ENCODE results near the gene NDUFB8.

NDUFB8 gene

GRCh38 chr10:100535715-100536353 lies 6.2 kb upstream of the NDUFB8 start, which contains the start of gene HIF1AN:
HIF1AN (plus strand) TSS chr10:100535943; CDS start chr10:100535959, 16 bp downstream.
- FAIRE-seq, result peak; percentile 62

GRCh38 chr10:100535338-100535714 lies 5.7 kb upstream of the NDUFB8 start:
- FAIRE-seq, result no peak

GRCh38 chr10:100534726-100535125 lies 5.1 kb upstream of the NDUFB8 start:
- no peak for FAIRE-seq

GRCh38 chr10:100531761-100532160 lies 2.1 kb upstream of the NDUFB8 start:
- FAIRE-seq, result no peak

DNA sequence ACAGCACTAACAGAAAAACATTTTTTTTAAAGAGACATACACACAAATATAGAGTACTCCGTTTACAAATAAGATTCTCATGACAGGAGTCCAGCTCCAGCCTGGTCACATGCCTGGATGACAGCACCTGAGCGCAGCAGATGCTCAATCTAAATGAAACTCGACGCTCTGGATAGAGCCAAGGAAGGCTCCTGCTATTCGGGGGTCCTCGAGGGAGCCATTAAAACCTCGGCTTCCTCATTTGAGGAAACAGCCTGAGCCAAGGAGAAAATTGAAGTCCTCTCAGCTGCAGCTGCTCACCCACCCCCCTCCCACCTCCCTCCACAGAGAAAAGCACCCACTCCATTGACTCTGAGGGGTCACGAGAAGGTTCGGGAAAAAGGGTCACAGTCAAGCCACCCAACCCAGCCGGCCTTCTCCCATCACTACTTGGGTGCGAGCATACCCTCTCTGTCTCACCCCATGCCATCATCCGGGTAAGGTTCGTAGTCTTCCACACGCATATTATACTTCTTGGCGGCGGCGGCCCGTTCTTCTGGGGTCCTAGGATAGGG lies 673 bp downstream of the NDUFB8 start:
- no peak for FAIRE-seq

GRCh38 chr10:100528123-100528886 lies 1.4 kb downstream of the NDUFB8 start:
- FAIRE-seq, result no peak

- FAIRE-seq, result no peak
These were observed 5.0 kb downstream of the NDUFB8 start for GRCh38 chr10:100524638-100525037.

- FAIRE-seq, result no peak
These were observed 5.5 kb downstream of the NDUFB8 start for GRCh38 chr10:100524206-100524605.

- FAIRE-seq, result no peak
These were observed 6.7 kb downstream of the NDUFB8 start for GRCh38 chr10:100522945-100523344.

- FAIRE-seq, result no peak
These were observed 7.4 kb downstream of the NDUFB8 start for GRCh38 chr10:100522107-100522801.

GRCh38 chr10:100520811-100521210 lies 8.9 kb downstream of the NDUFB8 start:
- no peak for FAIRE-seq

DNA sequence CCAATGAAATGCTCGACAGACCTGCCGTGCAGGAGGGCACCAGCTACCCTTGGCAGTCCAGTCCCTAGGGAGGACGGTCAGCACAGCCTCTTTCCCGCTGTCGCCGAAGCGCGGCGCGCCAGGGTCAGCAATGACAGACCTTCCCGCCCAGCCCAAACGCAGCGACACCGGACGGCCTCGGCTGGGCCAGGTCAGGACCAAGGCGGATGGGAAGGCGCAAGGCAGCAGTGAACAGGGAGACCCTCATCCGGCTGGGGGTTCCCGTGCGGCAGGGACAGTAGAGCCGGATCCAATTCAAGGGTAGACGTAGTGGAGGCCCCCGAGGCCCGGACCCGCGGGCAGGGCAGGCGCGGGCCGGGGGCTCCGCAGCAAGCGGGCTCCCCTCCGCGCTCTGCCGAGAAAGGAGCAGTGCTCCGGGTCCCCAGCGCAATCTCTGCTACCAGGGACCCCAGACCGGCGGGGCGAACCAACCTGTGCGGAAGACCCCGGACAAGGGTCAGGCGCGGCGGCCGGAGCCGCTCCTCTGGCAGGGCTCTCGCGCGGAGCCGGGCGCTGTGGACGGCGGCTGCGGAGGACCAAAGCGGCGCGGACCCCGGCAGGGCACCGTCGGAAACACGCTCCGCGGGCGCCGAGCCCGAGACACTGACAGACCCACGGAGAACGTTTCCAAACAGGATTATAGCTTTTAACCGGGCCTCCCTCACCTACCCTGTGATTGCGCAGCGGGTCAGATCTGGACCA lies 10.2 kb downstream of the NDUFB8 start, which contains the start of gene SEC31B:
Gene SEC31B (minus strand): TSS at position 551 of the 741 bp plus-strand sequence. CDS start 2,909 bp downstream, outside the sequence.
- FAIRE-seq, result no peak

- peak; percentile 81 for FAIRE-seq
These were observed 10.9 kb downstream of the NDUFB8 start for GRCh38 chr10:100518761-100519241.

- peak; percentile 90 for FAIRE-seq
These were observed 12.8 kb downstream of the NDUFB8 start for GRCh38 chr10:100516847-100517246.

GRCh38 chr10:100515612-100516011 lies 14.1 kb downstream of the NDUFB8 start:
- no peak for FAIRE-seq

DNA sequence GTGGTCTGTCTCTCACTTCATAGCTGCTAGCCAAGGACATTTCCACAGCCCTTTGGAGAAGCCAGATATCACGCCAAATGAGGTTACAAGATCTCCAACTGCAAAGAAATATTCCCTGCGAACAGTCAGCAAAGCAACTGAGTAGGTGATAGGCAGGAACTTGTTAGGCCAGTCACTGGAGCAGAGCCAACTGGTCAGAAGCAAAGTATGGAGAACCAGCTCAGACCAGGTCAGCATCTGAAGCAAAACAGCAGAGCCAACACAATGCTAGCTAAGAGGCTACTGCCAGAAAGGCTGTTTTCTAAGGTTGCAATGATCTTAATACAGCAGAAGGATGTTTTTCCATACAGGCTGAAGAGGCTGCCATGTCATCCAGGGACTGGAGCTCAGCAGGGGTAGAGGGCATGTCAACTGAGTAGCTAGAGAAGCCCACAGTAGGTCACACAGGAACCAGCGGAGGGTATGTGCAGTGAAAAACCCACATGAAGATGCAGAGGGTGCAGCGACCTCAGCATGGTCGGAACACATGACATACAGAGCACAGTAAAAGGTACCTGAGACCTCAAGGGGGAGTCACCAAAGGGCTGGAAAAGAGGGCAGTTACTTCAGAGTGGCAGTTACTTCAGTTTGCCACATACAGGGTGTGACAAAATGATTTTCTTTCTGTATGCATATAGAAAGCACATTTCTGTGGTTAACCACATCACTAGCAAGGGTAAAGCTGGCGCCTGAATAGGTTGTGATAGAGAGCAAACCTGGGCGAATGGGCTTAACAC lies 18.9 kb downstream of the NDUFB8 start:
- no peak for FAIRE-seq

DNA sequence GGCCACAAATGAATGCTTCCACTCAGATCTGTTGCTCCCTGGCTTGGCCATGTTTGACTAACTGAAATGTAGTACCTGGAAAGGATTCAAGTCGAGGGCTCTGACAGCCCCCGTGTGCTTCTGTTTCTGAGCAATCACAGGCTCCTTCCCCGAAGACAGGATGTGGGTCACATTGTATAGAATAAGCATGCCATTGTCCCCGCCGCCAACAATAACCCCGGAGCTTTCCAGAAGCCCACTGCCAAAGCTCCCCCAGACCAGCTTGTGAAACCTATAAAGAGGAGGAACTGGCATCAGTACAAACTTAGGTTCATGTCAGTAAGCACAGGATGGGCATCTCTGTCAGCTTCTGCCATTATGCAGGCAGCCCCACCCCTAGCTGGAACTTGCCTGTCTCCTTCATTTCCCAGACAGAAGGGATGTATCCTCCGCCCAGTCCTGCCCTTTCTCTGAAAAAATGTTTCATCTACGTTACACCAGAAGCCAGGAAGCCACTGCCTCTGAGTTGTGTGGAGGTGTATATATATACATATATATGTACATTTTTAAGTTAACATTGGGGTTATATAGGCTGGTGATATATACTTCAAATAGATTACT lies 20.3 kb downstream of the NDUFB8 start:
- no peak for FAIRE-seq

GRCh38 chr10:100508691-100509150 lies 20.9 kb downstream of the NDUFB8 start:
- FAIRE-seq, result no peak

DNA sequence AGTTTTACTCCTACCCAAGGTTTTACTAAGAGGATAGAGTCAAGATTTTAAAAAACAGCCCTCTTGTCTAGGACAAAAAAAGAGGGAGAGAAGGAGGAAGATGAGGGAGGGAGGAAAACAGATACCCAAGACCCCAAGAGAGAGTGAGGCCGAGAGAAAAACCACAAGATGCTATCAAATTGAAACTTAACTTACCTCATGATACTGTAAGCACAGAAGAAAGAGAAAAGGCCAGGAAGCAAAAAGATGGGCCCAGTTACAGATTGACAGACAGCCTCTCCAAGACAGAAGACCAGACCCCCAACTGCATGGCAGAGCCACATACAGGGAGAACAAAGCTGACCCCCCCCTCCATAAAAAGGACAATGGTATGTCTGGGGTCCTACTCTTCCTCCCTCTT lies 21.4 kb downstream of the NDUFB8 start:
- no peak for FAIRE-seq

GRCh38 chr10:100507357-100507732 lies 22.3 kb downstream of the NDUFB8 start:
- FAIRE-seq, result no peak
